HepG2 (cell line): Measurements from ENCODE around the gene SHISA5. TPM values are rescaled to one million over a fixed set of nuclear protein-coding genes. Genes with fewer than 3 reads are reported as not detected.

Experiments used
- CREB1 ChIP-seq, 2 experiments: fragments of 450-650 bp in 1 of 2; IDR thresholded peaks; 2 replicates each; pipeline ENCODE4 v1.6.1; 2016 to 2017; ENCODE audit warnings: control low read depth in 1 of 2, mild to moderate bottlenecking in 1 of 2, missing compliant biosample characterization in 1 of 2, missing genetic modification characterization in 1 of 2
- CTCF ChIP-seq: sonication (generic); formaldehyde crosslinking; IDR thresholded peaks from 2 replicates; pipeline ENCODE4 v1.5.0; 2020; ENCODE audit warnings: mild to moderate bottlenecking, missing genetic modification reagents, moderate library complexity
- EEA1 ChIP-seq: sonication (generic); formaldehyde crosslinking; IDR thresholded peaks from 2 replicates; pipeline ENCODE4 v1.5.1; 2020; ENCODE audit warnings: mild to moderate bottlenecking, missing genetic modification reagents, borderline replicate concordance
- FOXM1 ChIP-seq: sonication (generic); formaldehyde crosslinking; IDR thresholded peaks from 2 replicates; pipeline ENCODE4 v1.5.0; 2020; ENCODE audit warnings: missing genetic modification reagents
- HNRNPK ChIP-seq: fragments of 200-400 bp; formaldehyde crosslinking; IDR thresholded peaks from 2 replicates; pipeline ENCODE4 v1.6.1; 2018; ENCODE audit warnings: low read length, low read depth, moderate library complexity, mild to moderate bottlenecking; ENCODE audit not compliant: poor library complexity, severe bottlenecking
- PHF8 ChIP-seq: sonication (generic); formaldehyde crosslinking; IDR thresholded peaks from 2 replicates; pipeline ENCODE4 v1.5.0; 2020; ENCODE audit warnings: missing genetic modification reagents
- SNAPC4 ChIP-seq: sonication (generic); formaldehyde crosslinking; IDR thresholded peaks from 2 replicates; pipeline ENCODE4 v1.4.0; 2020; ENCODE audit warnings: mild to moderate bottlenecking, missing genetic modification reagents
- STAG1 ChIP-seq: sonication (generic); formaldehyde crosslinking; IDR thresholded peaks from 2 replicates; pipeline ENCODE4 v1.4.0; 2020; ENCODE audit warnings: missing genetic modification reagents
- XRCC5 ChIP-seq: fragments of 200-400 bp; formaldehyde crosslinking; optimal IDR thresholded peaks from 2 replicates; pipeline ENCODE3; 2017; ENCODE audit warnings: mild to moderate bottlenecking, low read length
- ZBTB7A ChIP-seq: sonication (generic); formaldehyde crosslinking; IDR thresholded peaks from 2 replicates; pipeline ENCODE4 v1.8.0; 2022; ENCODE audit warnings: mild to moderate bottlenecking, missing genetic modification reagents
- ZMYM3 ChIP-seq: sonication (generic); formaldehyde crosslinking; IDR thresholded peaks from 2 replicates; pipeline ENCODE4 v1.5.1; 2020; ENCODE audit warnings: mild to moderate bottlenecking, missing genetic modification reagents
- ZNF354B ChIP-seq: sonication (generic); formaldehyde crosslinking; IDR thresholded peaks from 2 replicates; pipeline ENCODE4 v1.8.0; 2022; ENCODE audit warnings: mild to moderate bottlenecking, missing genetic modification reagents
- ZNF501 ChIP-seq: sonication (generic); formaldehyde crosslinking; IDR thresholded peaks from 2 replicates; pipeline ENCODE4 v1.5.1; 2020; ENCODE audit warnings: mild to moderate bottlenecking, moderate library complexity, missing genetic modification reagents
- ZNF713 ChIP-seq: sonication (generic); formaldehyde crosslinking; IDR thresholded peaks from 2 replicates; pipeline ENCODE4 v1.4.0; 2020; ENCODE audit warnings: mild to moderate bottlenecking, missing genetic modification reagents
- polyA plus RNA-seq, 8 experiments: library from polyadenylated mRNA; depleted of rRNA in 3 of 8; stranded (reverse) in 7 of 8; unstranded in 1 of 8; fragments of >200 nt; fragmentation: Illumina TruSeq in 4 of 8; extraction: Trizol in 4 of 8; gene quantifications; 2 replicates each; pipeline versions ENCODE4 v1.2.1 to v1.2.3, GENCODE V29; 2011 to 2016; ENCODE audit warnings: low read depth in 4 of 8, missing spikeins in 1 of 8, mixed read lengths in 1 of 8; ENCODE audit not compliant: insufficient read depth in 1 of 8
- total RNA-seq, 5 experiments: library from RNA; depleted of rRNA; stranded (reverse); fragments of >200 nt; fragmentation: Illumina TruSeq; extraction: Trizol; gene quantifications; 2 replicates each; pipeline ENCODE4 v1.2.3, GENCODE V29; 2016; ENCODE audit warnings: low read depth in 1 of 5
- TF ChIP-seq, protein P1 (sequence below): sonication (generic); formaldehyde crosslinking; IDR thresholded peaks from 2 replicates; pipeline ENCODE4 v1.4.0; 2020; ENCODE audit warnings: missing genetic modification reagents
- TF ChIP-seq, protein P2 (sequence below): sonication (generic); formaldehyde crosslinking; IDR thresholded peaks from 2 replicates; pipeline ENCODE4 v1.9.0; 2022; ENCODE audit warnings: missing genetic modification reagents, mild to moderate bottlenecking, borderline replicate concordance

Gene SHISA5
- total and polyA plus RNA-seq, 2 of the 13 experiments (the other 11 are each of a cell fraction or from before 2014, with no cell fraction given) = 75.8 to 91.4 TPM

- TF ChIP-seq HNRNPK (no peak), EEA1 (CRISPR knock-in tag) (0 out of 2 replicates have a peak, but pooled peaks have one; percentile 26), SNAPC4 (CRISPR knock-in tag) (0 out of 2 replicates have a peak, but pooled peaks have one; percentile 36), ZBTB7A (CRISPR knock-in tag) (0 out of 2 replicates have a peak, but pooled peaks have one; percentile 25), ZMYM3 (CRISPR knock-in tag) (peak; percentile 63), ZNF354B (CRISPR knock-in tag) (no peak), CREB1 (IDR thresholded peaks at IDR 0.05) (no peak), CREB1 (CRISPR knock-in tag; IDR thresholded peaks at IDR 0.05) (no peak), XRCC5 (peak; percentile 7), FOXM1 (CRISPR knock-in tag) (no peak), ZNF713 (0 out of 2 replicates have a peak, but pooled peaks have one; percentile 28), STAG1 (CRISPR knock-in tag) (peak; percentile 36), PHF8 (CRISPR knock-in tag) (0 out of 2 replicates have a peak, but pooled peaks have one; percentile 2), ZNF501 (CRISPR knock-in tag) (no peak), CTCF (CRISPR knock-in tag) (peak; percentile 48)
- TF ChIP-seq, protein P1, sequence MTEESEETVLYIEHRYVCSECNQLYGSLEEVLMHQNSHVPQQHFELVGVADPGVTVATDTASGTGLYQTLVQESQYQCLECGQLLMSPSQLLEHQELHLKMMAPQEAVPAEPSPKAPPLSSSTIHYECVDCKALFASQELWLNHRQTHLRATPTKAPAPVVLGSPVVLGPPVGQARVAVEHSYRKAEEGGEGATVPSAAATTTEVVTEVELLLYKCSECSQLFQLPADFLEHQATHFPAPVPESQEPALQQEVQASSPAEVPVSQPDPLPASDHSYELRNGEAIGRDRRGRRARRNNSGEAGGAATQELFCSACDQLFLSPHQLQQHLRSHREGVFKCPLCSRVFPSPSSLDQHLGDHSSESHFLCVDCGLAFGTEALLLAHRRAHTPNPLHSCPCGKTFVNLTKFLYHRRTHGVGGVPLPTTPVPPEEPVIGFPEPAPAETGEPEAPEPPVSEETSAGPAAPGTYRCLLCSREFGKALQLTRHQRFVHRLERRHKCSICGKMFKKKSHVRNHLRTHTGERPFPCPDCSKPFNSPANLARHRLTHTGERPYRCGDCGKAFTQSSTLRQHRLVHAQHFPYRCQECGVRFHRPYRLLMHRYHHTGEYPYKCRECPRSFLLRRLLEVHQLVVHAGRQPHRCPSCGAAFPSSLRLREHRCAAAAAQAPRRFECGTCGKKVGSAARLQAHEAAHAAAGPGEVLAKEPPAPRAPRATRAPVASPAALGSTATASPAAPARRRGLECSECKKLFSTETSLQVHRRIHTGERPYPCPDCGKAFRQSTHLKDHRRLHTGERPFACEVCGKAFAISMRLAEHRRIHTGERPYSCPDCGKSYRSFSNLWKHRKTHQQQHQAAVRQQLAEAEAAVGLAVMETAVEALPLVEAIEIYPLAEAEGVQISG = peak; percentile 29; the same call in 1 of the 2 replicates
- TF ChIP-seq, protein P2, sequence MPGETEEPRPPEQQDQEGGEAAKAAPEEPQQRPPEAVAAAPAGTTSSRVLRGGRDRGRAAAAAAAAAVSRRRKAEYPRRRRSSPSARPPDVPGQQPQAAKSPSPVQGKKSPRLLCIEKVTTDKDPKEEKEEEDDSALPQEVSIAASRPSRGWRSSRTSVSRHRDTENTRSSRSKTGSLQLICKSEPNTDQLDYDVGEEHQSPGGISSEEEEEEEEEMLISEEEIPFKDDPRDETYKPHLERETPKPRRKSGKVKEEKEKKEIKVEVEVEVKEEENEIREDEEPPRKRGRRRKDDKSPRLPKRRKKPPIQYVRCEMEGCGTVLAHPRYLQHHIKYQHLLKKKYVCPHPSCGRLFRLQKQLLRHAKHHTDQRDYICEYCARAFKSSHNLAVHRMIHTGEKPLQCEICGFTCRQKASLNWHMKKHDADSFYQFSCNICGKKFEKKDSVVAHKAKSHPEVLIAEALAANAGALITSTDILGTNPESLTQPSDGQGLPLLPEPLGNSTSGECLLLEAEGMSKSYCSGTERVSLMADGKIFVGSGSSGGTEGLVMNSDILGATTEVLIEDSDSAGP (CRISPR knock-in tag) = no peak
Measured at GRCh38 chr3:48432411-48433371, 71.3 kb downstream of the SHISA5 start (continued).
